ENCODE data around the gene C16orf96. TPM values are rescaled to one million over a fixed set of nuclear protein-coding genes. Genes with fewer than 3 reads are reported as not detected.

C16orf96 gene
- total RNA-seq, 1 donor from 2014 or later = 0.10 TPM

GRCh38 chr16:4615384-4616046 is 59.4 kb downstream of the C16orf96 start:
- no peak for DNase-seq (ENCODE audit: low spot score)

GRCh38 chr16:4616047-4616811 is 60.1 kb downstream of the C16orf96 start:
- DNase-seq (ENCODE audit: low spot score) = peak; percentile 99

DNA sequence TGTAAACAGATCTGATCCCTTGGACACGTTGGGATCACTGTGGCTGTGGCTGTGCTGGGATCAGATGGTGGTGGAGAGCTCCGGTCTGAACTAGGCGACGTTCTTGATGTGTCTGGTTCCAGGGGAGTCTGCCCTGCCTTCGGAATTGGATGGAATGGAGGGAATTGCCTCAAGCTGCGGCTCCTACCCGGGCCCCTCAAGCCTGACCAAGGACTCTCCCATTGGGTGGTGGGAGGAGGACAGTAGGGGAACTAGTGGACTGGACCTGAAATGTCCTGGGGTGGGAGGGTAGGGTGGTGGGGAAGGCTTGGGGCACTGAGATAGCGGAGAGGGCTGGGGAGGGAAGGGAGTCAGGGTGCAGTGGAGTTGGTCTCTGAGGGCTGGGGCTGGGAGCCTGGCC is 61.7 kb downstream of the C16orf96 start:
- DNase-seq (ENCODE audit: low spot score) = no peak

DNA sequence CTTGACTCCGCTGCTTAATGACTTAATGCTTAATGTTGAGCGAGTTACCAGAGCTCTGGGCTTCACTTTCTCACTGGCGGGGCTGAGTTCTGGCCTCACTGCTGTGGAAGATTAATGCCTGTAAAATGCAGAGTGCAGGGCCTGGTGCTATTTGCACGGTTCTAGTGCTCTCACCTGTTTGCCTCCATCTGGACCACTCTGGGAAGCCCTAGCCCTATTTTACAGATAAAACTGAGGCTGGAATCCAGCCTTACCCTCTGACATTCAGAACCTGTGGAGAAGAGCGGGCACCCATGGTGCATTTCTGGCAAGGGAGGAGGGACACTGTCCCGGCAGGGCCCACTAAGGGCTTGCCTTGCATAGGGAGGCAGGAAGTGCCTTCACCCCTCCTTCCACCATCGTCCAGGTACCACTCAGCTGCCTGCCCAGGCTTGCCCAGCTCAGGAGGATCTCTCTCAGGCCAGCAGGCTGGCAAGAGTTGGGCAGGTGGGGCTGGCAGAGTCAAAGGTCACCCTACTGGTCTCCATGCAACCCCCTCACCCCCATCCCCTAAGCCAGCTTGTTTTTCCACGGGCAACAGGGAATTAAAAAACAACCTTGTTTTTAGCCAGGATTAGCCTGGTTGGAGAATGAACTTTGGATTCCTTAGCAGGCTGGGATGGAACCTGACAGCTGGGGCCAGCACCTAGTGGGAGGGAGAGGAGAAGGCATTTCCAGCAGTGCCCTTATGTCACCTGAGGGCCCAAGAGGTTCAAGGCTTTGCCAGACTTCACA is 62.7 kb downstream of the C16orf96 start:
- no peak for DNase-seq (ENCODE audit: low spot score)

GRCh38 chr16:4623593-4623992 is 67.5 kb downstream of the C16orf96 start:
- no peak for DNase-seq (ENCODE audit: low spot score)

DNA sequence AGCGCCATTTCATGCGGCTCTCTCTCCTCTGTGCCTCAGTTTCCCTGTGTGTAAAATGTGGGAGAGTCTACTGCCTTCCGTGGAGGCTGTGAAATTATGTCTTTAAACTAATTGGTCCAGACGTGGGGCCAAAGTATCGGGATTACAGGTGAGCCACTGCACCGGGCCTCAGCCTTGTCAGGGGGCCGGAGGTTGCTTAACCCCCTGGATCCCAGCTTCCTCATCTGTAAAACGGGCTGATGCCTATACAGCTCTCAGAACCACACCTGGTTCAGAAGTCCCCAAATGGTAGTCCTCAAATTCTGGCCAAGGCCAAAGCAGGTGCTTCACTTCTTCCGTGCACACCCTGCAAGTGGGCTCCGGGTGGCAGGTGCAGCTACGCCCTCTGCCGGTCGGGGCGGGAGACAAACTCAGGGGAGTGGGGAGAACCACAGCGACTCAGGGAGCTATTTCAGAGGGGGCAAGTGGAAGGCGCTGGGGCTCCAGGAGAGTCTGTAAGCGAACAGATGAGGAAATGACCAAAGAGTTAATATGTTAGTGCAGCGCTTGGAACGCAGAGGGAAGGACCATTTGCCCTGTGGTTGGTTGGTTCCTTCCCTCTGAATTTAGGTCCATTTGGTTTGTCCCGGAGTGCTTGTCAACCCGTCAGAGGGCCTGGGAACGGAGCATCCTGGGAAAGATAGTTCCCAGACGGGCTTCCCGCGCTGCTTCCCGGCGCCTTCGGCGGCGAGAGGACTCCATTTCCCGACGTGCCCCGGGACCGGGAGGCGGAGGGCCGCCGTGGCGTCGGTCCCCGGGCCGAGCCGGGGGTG is 68.1 kb downstream of the C16orf96 start, which contains the start of gene MGRN1:
Gene MGRN1 (plus strand): TSS at position 812 of the 812 bp plus-strand sequence. CDS start 135 bp downstream, outside the sequence.
- peak; percentile 97 for DNase-seq (ENCODE audit: low spot score)

GRCh38 chr16:4624827-4625559 is 68.9 kb downstream of the C16orf96 start:
- peak; percentile 94 for DNase-seq (ENCODE audit: low spot score)

GRCh38 chr16:4625560-4626159 is 69.5 kb downstream of the C16orf96 start:
- no peak for DNase-seq (ENCODE audit: low spot score)

- no peak for DNase-seq (ENCODE audit: low spot score)
Observed at GRCh38 chr16:4626396-4626795, 70.3 kb downstream of the C16orf96 start.

DNA sequence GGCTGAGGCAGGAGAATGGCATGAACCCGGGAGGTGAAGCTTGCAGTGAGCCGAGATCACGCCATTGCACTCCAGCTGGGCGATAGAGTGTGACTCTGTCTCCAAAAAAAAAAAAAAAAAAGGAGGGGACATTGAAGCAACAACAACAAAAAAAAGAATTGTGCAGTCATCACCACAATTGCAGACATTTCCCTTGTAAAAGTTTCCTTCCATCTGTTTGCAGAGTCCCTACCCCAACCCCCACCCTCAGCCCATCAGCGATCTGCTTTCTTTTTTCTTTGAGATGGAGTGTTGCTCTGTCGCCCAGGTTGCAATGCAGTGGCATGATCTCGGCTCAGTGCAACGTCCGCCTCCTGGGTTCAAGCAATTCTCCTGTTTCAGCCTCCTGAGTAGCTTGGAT is 72.1 kb downstream of the C16orf96 start:
- no peak for DNase-seq (ENCODE audit: low spot score)

DNA sequence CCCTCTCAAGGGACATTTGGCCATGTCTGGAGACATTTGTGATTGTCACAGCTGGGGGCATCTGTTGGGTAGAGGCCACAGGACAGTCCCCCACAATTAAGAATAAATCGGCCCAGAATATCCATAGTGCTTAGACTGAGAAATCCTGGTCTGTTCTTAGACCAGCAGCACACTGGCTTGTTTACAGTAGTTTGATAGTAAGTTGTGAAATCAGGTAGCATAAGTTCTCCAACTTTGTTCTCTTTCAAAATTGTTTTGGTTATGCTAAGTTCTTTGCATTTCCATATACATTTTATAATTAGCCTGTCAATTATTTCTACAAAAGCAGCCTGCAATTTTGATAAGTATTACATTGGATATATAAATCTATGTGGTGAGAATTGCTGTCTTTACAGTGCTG is 75.3 kb downstream of the C16orf96 start:
- DNase-seq (ENCODE audit: low spot score) = no peak

DNA sequence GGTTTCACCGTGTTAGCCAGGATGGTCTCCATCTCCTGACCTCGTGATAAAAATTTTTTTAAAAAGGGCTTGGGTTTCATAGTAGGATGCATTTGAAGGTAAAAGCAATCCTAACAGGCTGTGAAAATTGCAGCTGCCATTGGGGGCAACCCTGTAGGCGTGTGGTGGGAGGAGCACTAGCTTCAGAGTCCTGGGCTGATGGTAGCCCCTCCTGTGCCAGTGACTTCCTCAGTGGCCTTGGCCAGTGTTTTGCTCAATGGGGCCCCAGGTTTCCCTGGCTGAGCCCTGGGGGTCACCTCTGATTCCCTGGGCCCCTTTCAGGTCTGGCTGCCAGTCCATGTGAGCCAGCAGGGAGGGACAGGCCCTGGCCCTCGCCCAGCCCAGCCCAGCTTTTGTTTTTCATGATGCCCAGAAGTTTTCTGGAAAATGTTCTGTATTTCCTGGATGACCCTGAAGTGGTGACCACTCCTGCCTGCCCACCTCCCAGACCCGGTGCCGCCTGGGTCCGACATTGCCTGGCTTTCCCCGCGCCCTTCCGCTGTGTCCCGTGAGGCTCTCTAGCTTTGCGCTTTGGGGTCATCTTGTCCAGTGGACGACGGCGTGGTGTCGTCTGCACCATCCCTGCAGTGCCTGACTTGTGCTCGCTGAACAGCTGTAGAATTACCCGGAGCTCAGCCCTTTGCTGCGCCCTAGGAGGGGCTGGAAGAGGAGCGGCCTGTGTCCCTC is 77.9 kb downstream of the C16orf96 start:
- DNase-seq (ENCODE audit: low spot score) = no peak

GRCh38 chr16:4634768-4635167 is 78.6 kb downstream of the C16orf96 start:
- no peak for DNase-seq (ENCODE audit: low spot score)

DNA sequence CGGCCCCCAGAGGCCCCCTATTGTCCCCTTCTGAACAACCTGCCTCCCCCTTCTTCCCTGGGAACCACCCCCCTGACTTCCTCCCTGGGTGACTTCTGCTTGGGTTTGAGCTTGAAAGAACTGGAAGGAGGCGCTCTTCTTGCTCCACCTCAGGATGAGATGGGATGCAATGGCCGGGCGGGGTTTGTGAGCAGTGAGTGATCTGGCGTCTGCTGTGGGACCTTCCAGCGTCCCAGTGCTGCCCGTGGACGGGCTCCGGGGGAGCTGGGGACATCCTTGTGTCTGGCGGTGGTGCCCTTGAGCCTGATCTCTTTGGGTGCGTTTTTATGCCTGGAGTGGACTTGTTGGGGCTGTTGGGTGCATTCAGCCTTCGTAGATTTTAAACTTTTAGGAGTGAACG is 80.1 kb downstream of the C16orf96 start:
- no peak for DNase-seq (ENCODE audit: low spot score)

DNA sequence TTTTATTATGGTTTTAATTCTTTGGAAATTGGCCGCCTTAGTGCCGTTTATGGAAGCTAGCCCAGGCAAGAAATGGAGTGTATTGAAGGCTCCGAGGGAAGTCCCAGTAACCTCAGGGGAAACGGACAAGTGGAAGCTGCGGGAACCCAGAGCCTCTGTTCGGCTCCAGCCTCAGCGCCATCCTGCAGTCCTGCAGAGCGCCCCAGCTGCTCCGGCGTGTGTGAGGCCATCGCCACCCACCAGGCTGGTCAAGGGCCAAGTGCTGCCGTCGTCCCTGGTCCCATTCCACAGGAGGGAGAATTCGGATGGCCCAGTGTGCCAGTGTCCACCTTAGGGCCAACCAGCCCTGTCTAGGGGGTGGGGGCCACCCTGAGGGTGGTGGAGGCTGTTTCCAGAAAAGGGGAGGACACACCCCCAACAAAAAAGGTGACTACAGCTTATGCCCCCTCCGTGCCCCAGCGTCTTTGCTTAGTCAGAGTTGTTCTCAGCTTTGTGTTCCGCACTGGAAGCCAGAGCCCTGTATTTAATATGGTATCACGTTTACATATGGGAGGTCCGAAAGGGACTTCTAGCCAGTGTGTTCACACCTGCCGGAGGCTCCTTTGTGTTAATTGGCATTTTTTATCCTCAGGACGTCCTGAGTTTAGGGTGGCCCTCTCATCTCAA is 81.5 kb downstream of the C16orf96 start:
- DNase-seq (ENCODE audit: low spot score) = no peak

DNA sequence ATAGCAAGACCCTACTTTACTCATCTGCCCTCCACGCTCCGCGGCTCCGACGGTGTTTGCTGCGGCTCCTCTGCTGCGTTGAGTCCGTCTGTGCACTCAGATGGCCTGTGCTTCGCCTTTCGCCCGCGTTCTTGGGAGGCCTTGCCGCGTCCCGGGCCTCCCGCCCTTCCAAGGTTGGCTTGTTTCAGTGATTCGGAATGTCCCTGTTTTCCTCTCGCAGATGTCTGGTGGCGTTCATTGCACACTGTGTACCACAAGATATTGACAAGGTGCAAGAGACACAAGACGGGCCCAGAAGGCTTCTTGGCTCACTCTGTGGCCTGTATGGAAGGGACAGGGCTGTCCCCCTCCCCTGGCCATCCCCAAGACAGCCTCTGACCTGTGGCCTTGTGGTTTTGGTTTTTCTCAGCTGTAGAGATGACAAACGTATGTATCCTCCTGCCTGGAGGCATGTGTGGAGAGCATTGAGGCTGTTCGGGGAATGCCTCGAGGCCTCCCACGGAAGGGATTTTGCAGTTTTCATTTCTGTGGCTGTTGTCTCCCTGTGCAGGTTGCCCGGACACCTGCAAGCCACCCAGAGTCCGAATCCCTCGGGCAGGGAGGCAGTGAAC is 83.9 kb downstream of the C16orf96 start:
- DNase-seq (ENCODE audit: low spot score) = no peak

DNA sequence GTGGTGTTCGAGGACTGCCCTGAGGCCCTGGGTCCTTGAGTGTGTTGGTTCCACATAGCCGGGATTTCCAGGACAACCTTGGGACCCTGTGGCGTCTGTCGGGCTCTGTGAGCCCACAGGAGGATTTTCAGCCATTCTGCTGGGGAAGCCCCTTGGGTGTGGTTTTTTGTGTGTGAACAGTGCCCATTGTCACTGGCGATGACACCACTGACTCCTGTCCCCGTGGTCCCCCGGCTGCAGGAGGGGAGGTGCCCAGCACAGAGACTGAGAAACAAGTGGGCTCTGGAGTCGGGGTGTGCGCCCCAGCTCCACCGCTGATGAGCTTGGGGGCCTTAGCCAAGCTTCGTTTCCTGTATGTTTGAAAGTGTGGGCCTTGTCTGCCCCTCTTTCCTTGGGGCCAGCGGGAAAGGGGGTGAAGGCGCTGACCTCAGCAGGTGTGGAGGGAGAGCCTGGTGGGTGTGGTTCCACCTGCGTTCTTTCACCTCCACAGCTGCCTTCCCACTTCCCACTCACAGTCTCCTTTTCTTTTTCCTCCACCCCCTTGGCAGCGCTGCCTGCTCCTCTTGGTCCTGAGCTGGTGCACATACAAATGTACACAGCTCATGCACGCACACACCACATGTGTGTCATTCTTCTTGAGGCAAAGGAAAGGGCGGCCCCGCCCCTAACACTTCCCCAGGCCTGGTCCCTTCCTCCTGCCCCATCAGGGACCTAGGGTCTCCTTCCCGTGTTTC is 84.6 kb downstream of the C16orf96 start:
- no peak for DNase-seq (ENCODE audit: low spot score)

DNA sequence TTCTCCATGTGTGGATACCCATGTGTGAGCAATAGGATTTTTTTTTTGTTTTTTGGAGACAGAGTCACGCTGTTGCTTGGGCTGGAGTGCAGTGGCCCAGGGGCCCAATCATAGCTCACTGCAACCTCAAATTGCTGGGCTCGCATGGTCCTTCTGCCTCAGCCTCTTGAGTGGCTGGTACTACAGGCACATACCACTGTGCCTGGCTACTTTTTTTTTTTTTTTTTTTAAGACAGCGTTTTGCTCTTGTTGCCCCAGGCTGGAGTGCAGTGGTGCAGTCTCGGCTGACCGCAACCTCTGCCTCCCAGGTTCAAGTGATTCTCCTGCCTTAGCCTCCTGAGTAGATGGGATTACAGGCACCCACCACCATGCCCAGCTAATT is 85.2 kb downstream of the C16orf96 start:
- no peak for DNase-seq (ENCODE audit: low spot score)

Measured in mesenteric fat pad (tissue), 1 donor.